HG03571 (cell line): ENCODE results near the gene DLG3.

Source experiments
- ATAC-seq: cut with Tn5 transposase; IDR thresholded peaks from one replicate; pipeline ENCODE4 v1.9.1; 2021; ENCODE audit not compliant: unreplicated experiment

DLG3 gene

DNA sequence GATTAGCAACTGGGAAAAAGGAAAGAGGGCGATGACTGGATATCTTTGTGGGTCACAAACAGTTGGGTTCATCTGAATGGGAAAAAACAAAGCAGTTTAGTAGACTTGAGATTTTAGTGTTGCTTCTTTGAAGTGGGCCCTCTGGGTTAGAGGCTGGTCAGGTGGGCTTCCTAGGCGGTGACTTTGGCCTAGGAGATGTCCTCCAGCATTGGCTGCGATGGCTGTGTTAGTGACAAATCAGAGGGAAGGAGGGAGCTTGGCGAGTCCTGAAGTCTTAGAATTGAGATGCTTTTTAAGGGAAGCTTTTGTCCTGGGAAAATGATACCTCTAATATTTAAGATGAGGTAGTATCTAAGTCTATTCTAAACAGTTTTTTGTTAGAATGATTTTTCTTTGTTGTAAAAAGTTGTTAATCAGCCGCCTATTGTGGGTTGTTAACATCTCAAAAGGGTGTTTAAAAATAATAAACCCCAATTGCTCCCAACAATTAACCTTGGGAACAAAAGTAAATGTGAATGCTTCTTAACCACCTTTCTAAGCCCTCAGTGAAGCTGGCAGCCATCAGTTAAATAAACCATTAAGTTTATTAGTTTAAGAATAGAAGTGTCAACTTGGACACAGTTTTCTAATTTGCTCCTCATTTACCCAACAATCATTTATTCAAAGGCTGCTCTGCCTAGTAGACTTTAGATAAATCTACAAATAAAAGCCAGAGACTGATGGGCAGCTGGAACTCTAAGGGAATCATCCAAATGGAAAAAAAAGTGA, 31.7 kb downstream of the DLG3 start:
- ATAC-seq, result no peak

DNA sequence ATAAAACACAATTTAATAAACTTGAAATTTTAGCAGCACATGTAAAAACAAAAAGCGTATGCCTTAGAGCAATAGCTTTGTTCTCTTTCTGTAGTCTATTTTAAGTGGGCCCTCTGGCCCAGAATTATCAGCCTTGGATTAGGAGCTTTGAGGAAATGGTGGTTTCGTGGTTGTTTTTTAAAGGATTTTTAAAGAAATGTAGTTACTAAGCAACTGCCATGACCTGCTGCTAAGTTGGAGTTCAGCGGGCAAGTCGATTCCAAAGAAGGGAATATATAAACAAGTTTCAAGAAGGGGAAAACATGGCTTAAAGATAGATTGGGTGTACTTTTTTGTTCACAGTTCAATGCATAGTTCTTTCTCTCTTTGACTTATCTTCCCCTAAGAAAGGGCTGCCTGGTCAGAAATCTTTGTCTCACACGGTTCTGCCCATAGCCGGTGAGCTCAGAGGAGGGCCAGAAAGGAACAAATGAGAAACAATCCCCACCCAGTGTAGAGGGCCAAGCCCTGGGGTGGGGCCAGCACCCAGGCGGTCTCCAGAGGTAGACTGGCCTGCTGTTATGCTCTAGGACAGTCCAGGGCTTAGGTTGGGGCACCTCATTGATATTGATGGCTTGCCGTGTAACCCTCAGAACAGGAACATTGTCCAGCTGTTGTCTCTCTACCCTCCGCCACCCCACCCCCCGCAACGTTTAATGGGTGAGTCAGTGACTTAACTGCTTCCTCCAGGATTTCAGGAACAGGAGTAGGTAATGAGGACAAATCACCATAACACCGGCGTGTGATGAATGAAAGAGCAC, 32.5 kb downstream of the DLG3 start:
- no peak for ATAC-seq

DNA sequence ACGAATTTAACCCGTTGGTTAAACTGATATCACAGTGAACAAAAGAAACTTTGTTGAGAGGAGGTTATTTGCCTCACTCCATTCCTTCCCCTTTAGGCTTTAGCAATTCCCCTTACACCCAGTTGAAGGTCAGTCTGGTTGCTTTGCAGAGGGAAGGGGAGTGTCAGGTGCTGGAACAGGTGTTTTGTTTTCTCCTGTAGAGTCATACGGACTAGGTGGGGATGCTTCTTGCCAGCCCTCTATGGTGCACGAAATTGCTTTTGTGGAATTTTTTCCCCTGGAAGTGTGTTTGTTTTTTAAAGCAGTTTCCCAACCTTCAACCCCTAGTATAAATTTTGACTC, 33.1 kb downstream of the DLG3 start:
- no peak for ATAC-seq

DNA sequence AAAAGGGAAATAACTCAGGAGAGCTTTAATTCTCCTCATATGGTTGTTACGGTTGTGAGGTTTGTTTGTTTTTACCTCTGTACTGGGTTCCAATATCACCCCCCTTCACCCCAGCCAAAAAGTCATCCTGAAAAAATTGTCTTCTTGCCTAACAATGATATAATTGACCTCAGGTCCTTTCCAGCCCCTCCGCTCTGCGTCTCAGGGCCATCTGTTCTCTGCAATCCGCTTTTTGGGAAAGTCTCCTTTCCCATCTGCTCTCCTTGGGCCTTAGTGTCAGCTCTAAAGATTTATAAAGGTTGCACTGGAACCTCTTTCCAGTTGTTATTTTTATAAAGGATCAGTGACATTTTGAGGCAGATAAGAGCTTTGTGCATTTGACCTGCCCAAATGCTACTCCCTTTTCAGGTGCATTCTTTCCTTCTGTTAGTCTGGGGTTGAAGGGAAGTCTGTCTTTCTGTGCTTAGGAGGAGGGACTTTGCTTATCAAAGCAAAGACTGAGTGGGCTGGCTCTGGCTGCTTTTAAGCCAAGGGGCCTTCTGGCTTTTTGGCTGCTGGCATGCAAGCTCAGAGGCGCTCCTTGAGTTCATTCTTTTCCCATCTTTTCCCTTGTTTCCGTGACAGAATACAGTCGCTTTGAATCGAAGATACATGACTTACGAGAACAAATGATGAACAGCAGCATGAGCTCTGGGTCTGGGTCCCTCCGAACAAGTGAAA, 34.1 kb downstream of the DLG3 start:
- ATAC-seq, result no peak

DNA sequence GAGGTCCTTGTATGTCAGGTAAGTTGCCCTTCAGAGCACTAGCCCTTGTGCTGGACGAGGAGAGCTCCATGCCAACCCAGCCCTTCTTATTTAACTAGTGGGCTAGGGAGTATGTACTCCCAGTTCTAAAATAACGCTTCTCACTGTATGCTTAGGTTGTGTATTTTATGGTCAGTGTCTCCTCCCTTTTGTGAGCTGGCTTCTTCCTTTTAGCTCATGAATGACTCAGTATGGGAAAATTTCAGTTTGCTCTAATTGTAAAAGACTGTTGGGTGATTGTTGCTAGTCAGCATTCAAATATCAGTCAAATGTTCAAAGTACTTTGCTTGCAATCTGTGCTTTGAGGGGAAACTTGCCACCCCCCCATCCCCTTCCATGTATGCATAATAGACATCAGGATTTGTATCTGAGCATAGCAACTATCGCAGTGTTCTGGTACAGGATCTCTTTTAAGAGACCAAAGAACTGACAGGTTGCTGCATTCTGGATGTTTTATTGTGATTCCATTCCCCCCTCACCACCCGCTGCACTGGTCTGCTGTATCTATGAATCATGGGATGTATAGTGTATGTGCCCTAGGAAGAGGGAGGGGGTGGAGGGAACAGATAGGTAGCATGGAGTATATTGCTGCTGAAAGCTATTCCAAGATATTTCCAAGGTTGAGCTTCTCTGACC, 34.7 kb downstream of the DLG3 start:
- no peak for ATAC-seq

DNA sequence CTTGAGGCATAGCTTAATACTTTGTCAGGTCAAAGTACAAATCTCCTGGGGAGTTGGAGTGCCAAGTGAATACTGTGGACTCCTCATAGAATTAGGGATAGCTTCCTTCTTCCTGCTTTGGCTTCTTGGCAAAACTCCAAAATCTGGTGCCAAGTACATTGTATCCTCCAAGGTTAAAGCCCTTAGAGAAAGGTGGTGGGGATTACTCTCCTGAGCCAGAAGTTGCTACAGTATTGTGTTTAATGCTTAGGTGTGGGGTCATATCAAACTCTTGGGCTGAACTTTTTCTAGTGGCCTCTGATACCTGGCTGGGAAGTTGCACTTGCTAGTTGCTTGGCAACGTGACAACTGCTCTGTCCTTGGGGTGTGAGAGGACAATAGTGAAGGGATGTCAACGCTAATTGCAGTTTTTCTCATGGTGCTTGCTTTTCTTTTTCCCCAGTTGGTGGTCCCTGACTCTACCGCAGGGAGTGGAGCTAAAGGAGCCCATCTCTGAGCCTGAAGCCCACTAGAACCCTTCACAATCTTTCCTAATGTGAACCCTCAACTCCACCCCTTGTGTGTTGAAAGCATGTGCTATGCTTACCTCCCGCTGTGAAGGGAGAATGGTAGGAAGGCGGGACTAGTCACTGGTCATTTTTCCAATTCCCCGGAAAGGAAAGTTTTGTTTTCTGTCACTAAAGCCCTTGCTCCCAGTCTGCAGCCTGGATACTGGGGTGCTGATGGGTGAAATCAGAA, 35.5 kb downstream of the DLG3 start:
- ATAC-seq, result no peak

DNA sequence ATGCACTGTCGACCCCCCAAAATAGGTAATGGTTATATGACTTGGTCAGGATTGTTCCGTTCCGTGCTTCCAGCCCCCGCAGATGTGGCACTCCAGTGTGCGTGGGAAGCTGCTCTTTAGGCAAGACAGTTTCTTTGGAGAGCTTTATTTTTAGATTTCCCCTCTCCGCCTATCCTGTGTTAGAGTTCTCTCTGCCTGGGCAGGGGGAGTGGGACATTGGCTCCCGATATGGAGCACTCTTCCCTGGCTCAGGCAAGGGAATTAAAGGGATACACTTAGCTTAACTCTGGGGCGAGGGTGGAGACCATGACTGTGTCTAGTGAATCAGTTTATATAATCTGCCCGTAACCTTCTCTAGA, 36.0 kb downstream of the DLG3 start:
- no peak for ATAC-seq

DNA sequence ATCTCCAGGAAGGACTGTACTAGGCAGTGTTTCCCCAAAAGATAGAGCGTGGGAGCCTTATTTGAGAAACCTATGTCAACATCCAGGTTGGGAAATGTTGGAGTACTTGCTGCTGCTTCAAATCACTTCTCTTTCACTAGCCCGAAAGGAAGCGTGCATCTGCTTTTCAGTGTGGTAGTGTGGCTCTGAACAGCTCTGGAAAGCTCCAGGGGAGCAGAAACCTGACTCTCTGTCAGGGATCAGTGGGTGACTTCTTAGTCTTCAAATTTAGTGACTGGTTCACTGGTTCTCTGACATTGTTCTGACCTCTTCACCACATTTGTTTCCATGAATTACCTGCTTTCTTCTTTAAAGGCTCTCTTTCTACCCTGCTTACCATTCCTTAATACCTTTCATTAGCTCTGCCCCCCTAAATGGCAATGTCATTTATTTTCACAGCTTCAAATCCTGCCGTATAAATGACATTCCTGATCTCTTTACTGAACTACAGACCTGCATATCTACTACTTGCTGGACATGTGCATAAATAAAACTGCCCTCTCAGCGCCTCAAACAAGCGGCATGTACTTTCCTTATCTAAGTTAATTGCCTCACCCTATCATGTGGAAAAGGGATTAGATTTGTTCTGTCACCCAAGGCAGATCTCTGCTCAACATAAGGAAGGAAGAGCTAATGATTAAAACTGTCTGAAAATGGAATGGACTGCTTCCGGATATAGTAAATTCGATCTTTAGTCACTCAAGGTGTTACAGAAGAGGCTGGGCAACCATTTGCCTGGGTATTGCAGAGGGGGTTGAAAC, 37.0 kb downstream of the DLG3 start:
- ATAC-seq, result no peak

DNA sequence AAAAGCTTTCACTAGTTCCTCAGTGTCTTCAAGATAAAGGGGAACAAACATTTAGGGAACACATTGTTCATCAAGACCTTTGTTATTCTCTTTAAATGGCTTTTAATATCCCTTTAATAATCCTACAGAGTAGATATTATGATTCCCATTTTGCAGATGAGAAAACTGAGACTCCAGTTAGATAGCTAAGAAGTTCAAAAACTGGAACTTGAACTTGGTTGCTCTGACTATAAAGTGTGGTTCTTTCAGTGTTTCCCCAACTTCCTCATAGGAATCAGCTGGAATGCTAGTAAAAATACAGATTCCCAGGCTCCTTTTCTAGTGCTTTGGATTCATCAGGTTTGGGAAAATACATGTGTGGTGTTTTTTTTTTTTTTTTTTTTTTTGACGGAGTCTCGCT, 37.7 kb downstream of the DLG3 start:
- ATAC-seq, result no peak

DNA sequence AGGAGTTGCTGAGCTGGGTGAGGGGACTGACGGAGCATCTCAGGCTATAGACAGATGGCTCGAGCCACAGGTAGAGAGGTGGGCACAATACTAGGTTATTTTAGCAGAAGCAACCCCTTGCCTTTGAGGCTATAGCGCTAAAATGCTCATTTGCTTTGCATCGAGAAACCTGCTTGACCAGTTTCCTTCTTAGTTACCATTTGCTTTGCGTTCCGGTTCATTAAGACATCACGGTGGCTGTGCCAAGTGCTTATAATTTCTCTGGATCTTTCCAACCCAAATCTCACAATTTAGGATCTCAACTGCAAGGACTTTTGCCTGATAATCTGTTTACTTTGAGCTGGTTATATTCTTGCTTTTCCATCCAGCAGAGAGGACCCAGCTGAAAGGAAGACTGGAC, 40.8 kb downstream of the DLG3 start:
- no peak for ATAC-seq

DNA sequence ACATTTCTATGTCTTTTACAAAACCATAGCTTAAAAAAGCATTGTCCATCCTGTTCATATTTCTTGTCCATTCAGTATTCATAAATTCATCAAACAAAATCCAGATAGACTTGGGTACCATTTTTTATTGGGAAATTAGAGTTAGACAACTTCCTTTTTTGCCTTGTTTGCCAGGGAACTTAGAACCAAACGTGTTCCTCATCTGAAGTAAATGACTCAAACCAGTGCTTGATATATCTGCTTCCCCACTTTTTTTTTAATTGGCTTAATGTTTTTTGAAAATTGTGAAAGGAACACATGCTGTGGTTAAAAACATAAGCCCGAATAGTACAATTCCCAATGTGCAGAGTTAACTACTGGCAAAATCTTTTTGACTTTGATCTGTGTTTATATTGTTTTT, 44.2 kb downstream of the DLG3 start:
- no peak for ATAC-seq

DNA sequence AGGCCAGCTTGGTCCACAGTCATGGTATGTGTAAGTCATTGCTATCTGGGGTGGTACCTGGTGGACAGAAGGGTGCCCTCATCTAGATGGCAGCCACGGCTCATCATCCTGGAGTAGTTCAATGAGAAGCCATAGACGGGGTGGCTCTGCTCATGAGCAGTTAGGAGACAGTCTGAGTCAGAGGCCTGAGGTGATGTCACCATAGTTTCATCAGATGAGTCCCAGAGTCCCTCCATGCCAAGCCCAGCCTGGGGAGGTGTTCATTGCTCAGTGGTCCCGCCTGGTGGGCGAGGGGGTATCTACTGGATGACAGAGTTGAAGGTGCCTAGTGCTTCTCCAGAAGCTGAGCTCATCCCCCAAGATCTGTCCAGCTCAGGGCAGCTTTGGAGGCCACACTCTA, 49.8 kb downstream of the DLG3 start:
- ATAC-seq, result no peak

DNA sequence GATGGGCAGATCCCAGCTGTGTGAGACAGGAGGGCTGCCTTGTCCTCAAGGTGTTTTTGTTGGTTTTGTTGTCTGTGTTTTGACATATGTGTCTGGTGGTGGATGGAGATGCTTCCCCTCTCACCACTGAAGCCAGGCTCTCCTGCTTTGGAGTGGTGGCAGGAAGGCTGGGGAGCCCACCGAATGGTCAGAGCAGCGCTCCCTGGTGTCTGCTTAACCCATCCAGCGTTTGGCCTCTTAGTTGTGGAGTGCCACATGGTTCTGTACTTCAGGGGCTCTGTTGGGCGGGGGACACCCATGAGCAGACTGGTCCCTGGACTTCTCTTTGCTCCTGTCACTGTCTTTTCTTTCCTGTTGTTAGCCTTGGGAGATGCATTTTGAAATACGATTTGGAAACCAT, 51.9 kb downstream of the DLG3 start:
- ATAC-seq, result no peak

DNA sequence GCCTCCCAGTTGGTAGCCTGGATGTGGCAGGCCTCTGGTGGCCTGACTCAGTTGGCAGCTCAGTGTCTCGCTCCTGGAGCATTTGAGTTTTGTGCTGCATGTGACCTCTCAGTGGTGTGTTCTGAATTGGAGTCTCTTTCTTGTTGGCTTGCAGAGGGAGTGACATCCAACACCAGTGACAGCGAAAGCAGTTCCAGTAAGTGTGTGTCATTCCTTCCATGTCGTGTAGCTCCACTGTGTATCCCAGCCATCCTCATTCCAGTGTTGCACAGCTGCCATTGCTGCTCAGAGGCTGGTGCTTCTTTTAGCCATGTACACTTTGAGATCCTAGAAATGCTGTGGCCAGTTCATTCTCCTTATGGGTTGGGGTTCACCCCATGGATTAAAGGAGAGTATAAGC, 52.4 kb downstream of the DLG3 start:
- ATAC-seq, result no peak

DNA sequence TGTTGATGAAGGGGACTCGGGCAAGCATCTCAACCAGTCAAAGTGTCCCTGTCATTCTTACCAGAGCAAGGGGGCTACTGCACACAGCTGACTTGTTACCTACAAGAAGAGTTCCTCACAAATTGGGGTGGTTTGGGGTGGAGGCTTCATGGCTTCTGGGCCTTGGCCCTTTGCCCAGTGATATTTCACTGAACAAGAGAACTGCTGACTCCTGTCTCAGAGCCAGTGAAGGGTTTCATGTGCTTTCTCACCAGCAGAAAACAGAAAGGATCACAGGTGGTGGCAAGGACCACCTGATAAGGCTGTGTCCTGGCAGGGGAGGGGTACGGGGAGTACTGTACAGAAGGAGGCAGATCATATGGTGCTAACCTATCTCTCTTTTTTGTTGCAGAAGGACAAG, 53.5 kb downstream of the DLG3 start:
- no peak for ATAC-seq

DNA sequence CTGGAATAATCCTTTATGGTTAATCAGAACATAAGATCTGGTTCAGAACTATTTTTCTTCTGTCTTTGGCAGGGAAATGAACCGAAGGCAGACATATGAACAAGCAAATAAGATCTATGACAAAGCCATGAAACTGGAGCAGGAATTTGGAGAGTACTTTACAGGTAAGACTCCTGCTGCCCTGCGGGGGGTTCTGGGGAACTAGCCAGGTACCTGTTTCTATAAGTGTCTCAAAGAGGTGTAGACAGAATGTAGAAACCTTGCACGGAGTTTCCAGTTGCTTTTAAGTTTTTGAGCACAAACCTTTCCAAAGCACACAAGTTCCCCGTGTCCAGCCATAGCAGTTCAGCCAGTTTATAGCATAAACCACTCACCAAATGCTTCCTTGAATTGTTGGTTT, 56.2 kb downstream of the DLG3 start:
- ATAC-seq, result no peak

DNA sequence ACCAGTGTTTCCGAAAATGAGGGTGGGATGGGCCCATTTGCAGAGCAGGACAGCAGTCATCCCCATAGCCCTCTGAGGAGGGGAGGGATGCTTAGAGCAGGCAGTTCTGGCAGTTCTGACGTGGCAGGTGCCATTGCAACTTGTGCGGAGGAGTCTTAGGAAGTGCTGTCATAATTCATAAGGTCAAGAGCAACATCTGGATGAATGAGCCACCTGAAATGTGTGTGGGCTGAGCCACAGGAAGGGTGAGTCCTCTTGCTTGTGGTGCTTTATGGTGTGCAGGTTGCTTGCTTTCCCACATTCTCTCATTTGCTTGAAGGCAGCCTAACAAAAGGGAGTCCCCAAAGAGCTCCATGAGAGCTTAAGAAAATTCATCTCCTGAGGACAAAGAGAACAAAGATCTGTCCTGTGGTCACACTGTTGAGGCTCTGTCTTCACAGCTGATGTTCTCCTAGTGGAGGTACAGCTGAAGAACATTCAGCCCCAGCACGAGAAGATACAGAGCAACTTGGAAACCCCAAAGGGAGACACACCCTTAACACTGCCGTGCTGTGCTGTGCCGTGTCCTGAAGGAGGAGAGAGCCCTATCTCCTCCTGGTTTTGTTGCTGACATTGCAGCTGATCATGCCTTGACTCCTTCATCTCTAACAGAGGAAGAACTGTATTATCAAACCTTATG, 60.3 kb downstream of the DLG3 start:
- ATAC-seq, result no peak

DNA sequence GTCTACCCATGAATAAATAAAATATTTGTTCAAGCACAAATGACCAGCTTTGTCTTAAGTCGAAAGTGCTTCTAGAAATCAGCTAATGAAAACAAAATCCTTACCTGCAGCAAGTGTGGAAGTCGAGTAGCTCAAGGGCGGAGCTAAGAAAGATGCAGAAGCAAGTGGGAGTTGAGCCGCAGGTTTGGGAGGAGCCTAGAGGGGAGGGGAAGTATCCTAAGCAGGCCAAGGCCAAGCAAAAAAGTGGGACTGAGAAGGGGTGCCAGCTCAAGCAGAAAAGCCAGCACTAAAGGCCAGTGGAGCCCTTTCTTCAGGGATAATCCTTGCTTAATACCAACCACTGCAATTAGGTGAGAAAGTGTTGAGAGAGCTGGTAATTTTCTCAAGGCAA, 60.8 kb downstream of the DLG3 start:
- ATAC-seq, result no peak

DNA sequence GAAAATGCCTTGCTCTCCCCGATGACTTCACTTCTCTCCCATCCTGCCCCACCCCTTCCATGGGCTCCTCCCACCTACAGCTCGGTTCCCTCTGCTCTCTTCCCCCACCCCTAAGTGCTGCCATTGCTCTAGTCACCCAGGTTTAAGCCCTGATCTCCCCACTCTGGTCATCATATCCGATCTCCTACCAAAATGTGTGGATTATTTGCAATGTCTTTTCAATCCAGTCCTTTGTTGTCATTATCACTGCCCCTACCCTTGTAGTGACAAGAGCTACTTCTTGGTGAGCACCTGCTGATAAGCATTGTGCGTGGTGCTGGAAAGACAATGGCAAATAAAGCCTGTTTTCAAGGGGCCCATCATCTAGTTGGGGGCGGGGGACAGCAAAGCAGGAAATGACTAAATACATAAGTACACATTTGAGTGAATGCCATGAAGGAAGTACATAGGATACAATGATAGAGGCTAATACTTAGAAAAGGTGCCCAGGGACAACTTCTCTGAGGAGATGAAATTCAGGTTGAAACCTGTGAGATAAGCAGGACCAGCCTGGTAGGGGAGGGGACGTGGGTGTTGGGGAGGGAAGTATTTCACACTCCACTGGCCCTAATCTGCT, 63.8 kb downstream of the DLG3 start:
- ATAC-seq, result no peak
